ENCODE data around the gene CPNE9.

The CPNE9 gene

GRCh38 chr3:9687514-9687913 lies 16.1 kb upstream of the CPNE9 start:
- DNase-seq (ENCODE audit: low read depth): no peak
- TF ChIP-seq CTCF (conservative IDR thresholded peaks at IDR 0.05; ENCODE audit: low read length): no peak
- H3K4me3 ChIP-seq (ENCODE audit: low read length): no peak overlapping the region

- no peak for TF ChIP-seq CTCF (conservative IDR thresholded peaks at IDR 0.05; ENCODE audit: low read length)
- no peak for DNase-seq (ENCODE audit: low read depth)
- H3K4me3 ChIP-seq (ENCODE audit: low read length): no peak overlapping the region
These were observed 14.7 kb upstream of the CPNE9 start for GRCh38 chr3:9688961-9689360.

GRCh38 chr3:9689757-9690156 lies 13.9 kb upstream of the CPNE9 start:
- no peak overlapping the region for H3K4me3 ChIP-seq (ENCODE audit: low read length)
- TF ChIP-seq CTCF (conservative IDR thresholded peaks at IDR 0.05; ENCODE audit: low read length): no peak
- DNase-seq (ENCODE audit: low read depth): no peak

GRCh38 chr3:9690451-9691450 lies 12.9 kb upstream of the CPNE9 start:
- no peak for DNase-seq (ENCODE audit: low read depth)
- no peak for TF ChIP-seq CTCF (conservative IDR thresholded peaks at IDR 0.05; ENCODE audit: low read length)

GRCh38 chr3:9691636-9692035 lies 12.0 kb upstream of the CPNE9 start:
- TF ChIP-seq CTCF (conservative IDR thresholded peaks at IDR 0.05; ENCODE audit: low read length): no peak
- H3K4me3 ChIP-seq (ENCODE audit: low read length): no peak overlapping the region
- DNase-seq (ENCODE audit: low read depth): no peak

More at GRCh38 chr3:9690451-9691450, 12.9 kb upstream of the CPNE9 start:
- no peak overlapping the region for H3K4me3 ChIP-seq (ENCODE audit: low read length)

- H3K4me3 ChIP-seq (ENCODE audit: low read length): no peak overlapping the region
- TF ChIP-seq CTCF (conservative IDR thresholded peaks at IDR 0.05; ENCODE audit: low read length): no peak
- DNase-seq (ENCODE audit: low read depth): no peak
These were observed 11.2 kb upstream of the CPNE9 start for GRCh38 chr3:9692416-9692815.

GRCh38 chr3:9695345-9695744 lies 8.3 kb upstream of the CPNE9 start:
- no peak for DNase-seq (ENCODE audit: low read depth)
- H3K4me3 ChIP-seq (ENCODE audit: low read length): no peak overlapping the region
- no peak for TF ChIP-seq CTCF (conservative IDR thresholded peaks at IDR 0.05; ENCODE audit: low read length)

Data from AG10803 (cell line).